MM.1S (cell line): ENCODE data around the gene YOD1.

Experiments
- DNase-seq: peaks from one replicate; pipeline ENCODE4 v3.0.0-alpha.2; 2015
- H2AFZ ChIP-seq: fragments of 300-600 bp; sonication (generic); 2 replicates; pipeline ENCODE4 v1.6.0; 2016; ENCODE audit warnings: antibody characterized with exemption, low read length
- H3F3A ChIP-seq: fragments of 300-600 bp; sonication (generic); 2 replicates; pipeline ENCODE4 v1.6.1; 2016; ENCODE audit warnings: mild to moderate bottlenecking, antibody characterized with exemption, low read length, moderate library complexity, mixed read lengths; ENCODE audit not compliant: insufficient read depth
- H3K27ac ChIP-seq: fragments of 300-600 bp; sonication (generic); 2 replicates; pipeline ENCODE4 v1.5.1; 2016; ENCODE audit warnings: mild to moderate bottlenecking, low read length
- H3K27me3 ChIP-seq: fragments of 300-600 bp; sonication (generic); replicated peaks from 2 replicates; pipeline ENCODE4 v1.6.0; 2016; ENCODE audit warnings: low read length; ENCODE audit not compliant: insufficient read depth
- H3K36me3 ChIP-seq: fragments of 300-600 bp; sonication (generic); replicated peaks from 2 replicates; pipeline ENCODE4 v1.6.1; 2016; ENCODE audit warnings: mild to moderate bottlenecking, low read length, mixed read lengths; ENCODE audit not compliant: insufficient read depth
- H3K4me1 ChIP-seq: fragments of 300-600 bp; sonication (generic); 2 replicates; pipeline ENCODE4 v1.6.1; 2016; ENCODE audit warnings: low read length, mixed read lengths
- H3K4me2 ChIP-seq: fragments of 300-600 bp; sonication (generic); 2 replicates; pipeline ENCODE4 v1.6.0; 2016; ENCODE audit warnings: low read depth, low read length
- H3K4me3 ChIP-seq: fragments of 300-600 bp; sonication (generic); 2 replicates; pipeline ENCODE4 v1.5.1; 2016; ENCODE audit warnings: low read length, mixed read lengths
- H3K79me2 ChIP-seq: fragments of 300-600 bp; sonication (generic); 2 replicates; pipeline ENCODE4 v1.6.1; 2016; ENCODE audit warnings: mixed run types, low read length, mixed read lengths
- H3K9ac ChIP-seq: fragments of 300-600 bp; sonication (generic); 2 replicates; pipeline ENCODE4 v1.6.1; 2016; ENCODE audit warnings: low read length, mixed read lengths
- H3K9me2 ChIP-seq: fragments of 300-600 bp; sonication (generic); replicated peaks from 2 replicates; pipeline ENCODE4 v1.6.1; 2016; ENCODE audit warnings: mild to moderate bottlenecking, low read length, mixed read lengths; ENCODE audit not compliant: insufficient read depth
- H3K9me3 ChIP-seq: fragments of 300-600 bp; sonication (generic); replicated peaks from 2 replicates; pipeline ENCODE4 v1.6.1; 2016; ENCODE audit warnings: mild to moderate bottlenecking, low read length, mixed read lengths; ENCODE audit not compliant: insufficient read depth
- H4K20me1 ChIP-seq: fragments of 300-600 bp; sonication (generic); 2 replicates; pipeline ENCODE4 v1.6.1; 2016; ENCODE audit warnings: mild to moderate bottlenecking, low read length, moderate library complexity, mixed read lengths; ENCODE audit not compliant: insufficient read depth
- CTCF ChIP-seq: fragments of 300-600 bp; sonication (generic); IDR thresholded peaks from 2 replicates; pipeline ENCODE4 v1.5.1; 2016; ENCODE audit warnings: antibody characterized with exemption, low read length, mixed read lengths
- EZH2 ChIP-seq: fragments of 300-600 bp; sonication (generic); optimal IDR thresholded peaks from 2 replicates; pipeline ENCODE3; 2017; ENCODE audit warnings: low read depth, mild to moderate bottlenecking, antibody characterized with exemption, low read length, mixed read lengths
- EZH2phosphoT487 ChIP-seq: fragments of 300-600 bp; sonication (generic); IDR thresholded peaks from 2 replicates; pipeline ENCODE4 v1.6.1; 2018; ENCODE audit warnings: antibody characterized with exemption, low read length

The YOD1 gene

GRCh38 chr1:207022996-207023679, 27.9 kb downstream of the YOD1 start:
- Histone ChIP-seq H3K27me3 (peaks cover 22% of the 10 kb centered on the region), H3K27ac (no peak overlapping the region), H2AFZ (no peak overlapping the region), H3K4me2 (no peak overlapping the region), H3K4me3 (no peak overlapping the region), H3F3A (no peaks in the 10 kb centered on the region), H3K9ac (no peak overlapping the region), H3K9me3 (no peaks in the 10 kb centered on the region), H3K79me2 (no peaks in the 10 kb centered on the region), H3K36me3 (no peaks in the 10 kb centered on the region), H3K4me1 (no peaks in the 10 kb centered on the region), H4K20me1 (no peaks in the 10 kb centered on the region), H3K9me2 (no peaks in the 10 kb centered on the region)
- no peak for DNase-seq
- no peak for TF ChIP-seq EZH2
- TF ChIP-seq CTCF, result no peak
- TF ChIP-seq EZH2phosphoT487, result no peak

GRCh38 chr1:207021876-207022596, 29.0 kb downstream of the YOD1 start:
- Histone ChIP-seq H3K79me2 (no peaks in the 10 kb centered on the region), H3K4me1 (no peaks in the 10 kb centered on the region), H3K27me3 (peaks cover 11% of the 10 kb centered on the region), H3K36me3 (no peaks in the 10 kb centered on the region), H3K4me3 (no peak overlapping the region), H4K20me1 (no peaks in the 10 kb centered on the region), H3K4me2 (no peak overlapping the region), H3F3A (no peaks in the 10 kb centered on the region), H2AFZ (no peak overlapping the region), H3K9ac (no peak overlapping the region), H3K9me2 (no peaks in the 10 kb centered on the region), H3K27ac (no peak overlapping the region), H3K9me3 (no peaks in the 10 kb centered on the region)
- TF ChIP-seq EZH2 (no peak), CTCF (no peak), EZH2phosphoT487 (no peak)
- DNase-seq, result no peak

- no peak overlapping the region for H3K4me2 ChIP-seq
- no peaks in the 10 kb centered on the region for H3K9me2 ChIP-seq
- no peaks in the 10 kb centered on the region for H3K36me3 ChIP-seq
- H3F3A ChIP-seq, result no peaks in the 10 kb centered on the region
- peaks cover 4% of the 10 kb centered on the region for H3K27me3 ChIP-seq
- no peak for DNase-seq
- no peak overlapping the region for H2AFZ ChIP-seq
- no peaks in the 10 kb centered on the region for H3K9me3 ChIP-seq
- TF ChIP-seq EZH2phosphoT487 (no peak), EZH2 (no peak), CTCF (no peak)
- H3K27ac ChIP-seq, result no peak overlapping the region
- no peak overlapping the region for H3K4me3 ChIP-seq
- H3K9ac ChIP-seq, result no peak overlapping the region
- H3K4me1 ChIP-seq, result no peaks in the 10 kb centered on the region
- H4K20me1 ChIP-seq, result no peaks in the 10 kb centered on the region
- H3K79me2 ChIP-seq, result no peaks in the 10 kb centered on the region
Measured at GRCh38 chr1:207021139-207021861, 29.7 kb downstream of the YOD1 start.
